WERI-Rb-1 (cell line): ENCODE results near the gene PKIB.

ENCODE experiments used
- DNase-seq: peaks from one replicate; pipeline ENCODE4 v3.0.0-alpha.2; 2020
- H3K27ac ChIP-seq: fragments of 250-450 bp; sonication (Bioruptor Pico); 2 replicates; pipeline ENCODE4 v1.5.1; 2020; ENCODE audit warnings: mild to moderate bottlenecking, moderate library complexity
- H3K27me3 ChIP-seq: fragments of 250-450 bp; sonication (Bioruptor Pico); 2 replicates; pipeline ENCODE4 v1.5.1; 2021; ENCODE audit warnings: mild to moderate bottlenecking, low read depth, moderate library complexity; ENCODE audit not compliant: insufficient read depth, severe bottlenecking
- H3K36me3 ChIP-seq: fragments of 250-450 bp; sonication (Bioruptor Pico); 2 replicates; pipeline ENCODE4 v1.5.1; 2020; ENCODE audit warnings: mild to moderate bottlenecking, moderate library complexity
- H3K4me3 ChIP-seq: 2 replicates; pipeline ENCODE4 v1.5.1; 2011; ENCODE audit warnings: low read depth, mild to moderate bottlenecking, control low read depth, low read length
- H3K9me3 ChIP-seq: fragments of 250-450 bp; sonication (Bioruptor Pico); 2 replicates; pipeline ENCODE4 v1.5.1; 2021; ENCODE audit warnings: mild to moderate bottlenecking, moderate library complexity; ENCODE audit not compliant: severe bottlenecking
- TF ChIP-seq, protein P1 (sequence below): IDR thresholded peaks from 2 replicates; pipeline ENCODE4 v1.5.1; 2011; ENCODE audit warnings: low read depth, mild to moderate bottlenecking, control low read depth, inconsistent platforms, low read length

PKIB gene

GRCh38 chr6:122692807-122693580 lies 82.8 kb downstream of the PKIB start:
- TF ChIP-seq, protein P1, sequence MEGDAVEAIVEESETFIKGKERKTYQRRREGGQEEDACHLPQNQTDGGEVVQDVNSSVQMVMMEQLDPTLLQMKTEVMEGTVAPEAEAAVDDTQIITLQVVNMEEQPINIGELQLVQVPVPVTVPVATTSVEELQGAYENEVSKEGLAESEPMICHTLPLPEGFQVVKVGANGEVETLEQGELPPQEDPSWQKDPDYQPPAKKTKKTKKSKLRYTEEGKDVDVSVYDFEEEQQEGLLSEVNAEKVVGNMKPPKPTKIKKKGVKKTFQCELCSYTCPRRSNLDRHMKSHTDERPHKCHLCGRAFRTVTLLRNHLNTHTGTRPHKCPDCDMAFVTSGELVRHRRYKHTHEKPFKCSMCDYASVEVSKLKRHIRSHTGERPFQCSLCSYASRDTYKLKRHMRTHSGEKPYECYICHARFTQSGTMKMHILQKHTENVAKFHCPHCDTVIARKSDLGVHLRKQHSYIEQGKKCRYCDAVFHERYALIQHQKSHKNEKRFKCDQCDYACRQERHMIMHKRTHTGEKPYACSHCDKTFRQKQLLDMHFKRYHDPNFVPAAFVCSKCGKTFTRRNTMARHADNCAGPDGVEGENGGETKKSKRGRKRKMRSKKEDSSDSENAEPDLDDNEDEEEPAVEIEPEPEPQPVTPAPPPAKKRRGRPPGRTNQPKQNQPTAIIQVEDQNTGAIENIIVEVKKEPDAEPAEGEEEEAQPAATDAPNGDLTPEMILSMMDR = no peak
- Histone ChIP-seq H3K36me3 (peaks cover 3% of the 10 kb centered on the region; the same call in 1 of the 2 replicates), H3K4me3 (no peak overlapping the region), H3K9me3 (no peaks in the 10 kb centered on the region), H3K27ac (no peak overlapping the region), H3K27me3 (no peaks in the 10 kb centered on the region)
- DNase-seq = no peak

DNA sequence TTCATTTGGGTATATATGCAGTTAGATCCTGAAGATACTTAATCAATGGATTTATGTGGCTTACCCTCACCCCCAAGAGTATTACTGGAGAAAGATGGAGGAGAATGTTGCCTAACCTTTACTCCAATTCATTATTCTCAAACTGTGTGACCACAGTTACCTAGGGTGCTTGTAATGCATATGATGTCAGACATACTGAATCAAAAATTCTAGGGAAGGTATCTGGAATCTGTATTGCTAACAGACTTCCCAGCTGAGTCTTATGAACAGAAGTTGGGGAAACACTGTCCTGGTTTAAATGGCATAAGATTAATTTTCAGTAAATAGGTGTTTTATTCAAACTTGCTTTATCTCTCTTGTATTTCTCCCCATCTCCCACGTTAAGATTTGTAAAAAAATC lies 83.9 kb downstream of the PKIB start:
- no peak overlapping the region for H3K27ac ChIP-seq
- H3K36me3 ChIP-seq = peaks cover 3% of the 10 kb centered on the region; the same call in 1 of the 2 replicates
- no peaks in the 10 kb centered on the region for H3K27me3 ChIP-seq
- no peak for DNase-seq
- no peak overlapping the region for H3K4me3 ChIP-seq
- TF ChIP-seq, protein P1 = no peak
- H3K9me3 ChIP-seq = no peaks in the 10 kb centered on the region

- H3K4me3 ChIP-seq = no peak overlapping the region
- TF ChIP-seq, protein P1 = no peak
- no peaks in the 10 kb centered on the region for H3K9me3 ChIP-seq
- DNase-seq = no peak
- peaks cover 3% of the 10 kb centered on the region; the same call in 1 of the 2 replicates for H3K36me3 ChIP-seq
- no peaks in the 10 kb centered on the region for H3K27me3 ChIP-seq
- no peak overlapping the region for H3K27ac ChIP-seq
Measured at GRCh38 chr6:122694602-122695001, 84.4 kb downstream of the PKIB start.

GRCh38 chr6:122695188-122695587 lies 85.0 kb downstream of the PKIB start:
- DNase-seq = no peak
- TF ChIP-seq, protein P1 = no peak
- Histone ChIP-seq H3K36me3 (peaks cover 3% of the 10 kb centered on the region; the same call in 1 of the 2 replicates), H3K27ac (no peak overlapping the region), H3K9me3 (no peaks in the 10 kb centered on the region), H3K4me3 (no peak overlapping the region), H3K27me3 (no peaks in the 10 kb centered on the region)

DNA sequence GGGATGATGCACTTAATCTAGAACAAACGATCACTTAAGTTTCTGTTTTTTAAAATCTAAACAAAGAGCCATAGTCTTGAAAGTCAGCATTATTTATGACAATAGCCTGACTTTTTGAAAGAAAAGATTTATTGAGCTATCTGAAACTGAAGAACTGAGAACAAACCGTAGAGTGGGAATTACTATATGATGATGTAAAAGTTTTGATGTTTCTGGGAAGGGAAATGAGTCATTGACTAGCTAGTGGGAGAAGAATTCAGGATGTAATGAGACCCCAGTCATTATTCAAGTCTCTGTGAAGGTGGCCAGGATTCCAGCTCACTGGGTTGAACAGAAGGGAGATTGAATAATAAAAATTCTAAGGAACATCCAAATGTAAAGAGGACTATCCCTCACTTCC lies 85.9 kb downstream of the PKIB start:
- no peak overlapping the region for H3K4me3 ChIP-seq
- H3K27ac ChIP-seq = no peak overlapping the region
- peaks cover 9% of the 10 kb centered on the region for H3K36me3 ChIP-seq
- DNase-seq = no peak
- no peaks in the 10 kb centered on the region for H3K9me3 ChIP-seq
- TF ChIP-seq, protein P1 = no peak
- H3K27me3 ChIP-seq = no peaks in the 10 kb centered on the region

DNA sequence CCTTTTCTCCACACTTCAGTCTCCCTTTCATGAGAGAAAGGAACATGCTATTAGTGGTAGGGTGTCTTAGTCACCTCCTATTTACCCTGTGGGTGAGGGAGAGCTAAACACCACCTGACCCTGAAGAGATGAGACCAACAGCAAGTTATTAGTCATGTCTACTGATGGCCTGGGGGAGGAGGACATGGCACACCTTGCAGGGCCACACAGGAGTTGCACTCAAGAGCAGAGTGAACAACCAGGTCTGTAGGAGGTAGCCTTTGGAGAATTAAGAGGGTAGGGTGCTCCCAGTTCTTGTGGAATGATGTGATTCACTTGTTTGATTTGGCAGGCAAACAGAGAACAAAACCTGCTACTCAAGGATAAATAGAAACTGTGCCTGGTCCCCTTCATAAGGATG lies 86.6 kb downstream of the PKIB start:
- TF ChIP-seq, protein P1 = no peak
- no peaks in the 10 kb centered on the region for H3K27me3 ChIP-seq
- peaks cover 16% of the 10 kb centered on the region for H3K36me3 ChIP-seq
- H3K9me3 ChIP-seq = no peaks in the 10 kb centered on the region
- no peak overlapping the region for H3K27ac ChIP-seq
- no peak overlapping the region for H3K4me3 ChIP-seq
- no peak for DNase-seq
